AG04450 (cell line): ENCODE results near the gene MCTP1. TPM values are rescaled to one million over a fixed set of nuclear protein-coding genes. Genes with fewer than 3 reads are reported as not detected.

Experiments used
- CTCF ChIA-PET: fragments of 300-600, 350-600 bp; formaldehyde crosslinking; extraction: SDS; loops from one replicate; lab custom pipeline; 2022; ENCODE audit warnings: antibody characterized with exemption, inconsistent platforms; lab: Charles Lee
- POLR2A ChIA-PET: fragments of 350-600 bp; formaldehyde crosslinking; extraction: SDS; loops from one replicate; lab custom pipeline; 2021; ENCODE audit warnings: antibody characterized with exemption, inconsistent platforms; lab: Yijun Ruan, JAX
- DNase-seq: peaks from one replicate; pipeline ENCODE4 v3.0.0-alpha.2; 2011; ENCODE audit warnings: low read depth, low spot score
- H3K27ac ChIP-seq: one replicate; pipeline ENCODE4 v1.5.1; 2012; ENCODE audit warnings: low read depth, low read length, control low read depth
- H3K27me3 ChIP-seq: one replicate; pipeline ENCODE4 v1.6.0; 2012; ENCODE audit warnings: low read length; ENCODE audit not compliant: control insufficient read depth, insufficient read depth
- H3K4me3 ChIP-seq: 2 replicates; pipeline ENCODE4 v1.5.1; 2011; ENCODE audit warnings: mild to moderate bottlenecking, low read depth, low read length, control low read depth
- H3K9me3 ChIP-seq: 2 replicates; pipeline ENCODE4 v1.5.1; 2012; ENCODE audit warnings: low read length; ENCODE audit not compliant: control insufficient read depth, insufficient read depth
- polyA minus RNA-seq: library from RNA; depleted of rRNA, polyadenylated mRNA; stranded (reverse); fragments of >200 nt; gene quantifications from 2 replicates; pipeline ENCODE4 v1.2.3, GENCODE V29; 2011; rRNA and poly(A)+ RNA removed
- polyA plus RNA-seq: library from polyadenylated mRNA; depleted of rRNA; stranded (reverse); fragments of >200 nt; gene quantifications from 2 replicates; pipeline ENCODE4 v1.2.3, GENCODE V29; 2011; rRNA removed
- TF ChIP-seq, protein P1 (sequence below): IDR thresholded peaks from 2 replicates; pipeline ENCODE4 v1.5.1; 2011; ENCODE audit warnings: low read depth, low read length, control low read depth, inconsistent platforms

The MCTP1 gene
- polyA plus RNA-seq (0.61 and 0.66 TPM in 2 replicates), polyA minus RNA-seq (1.1 and 1.4 TPM in 2 replicates)

DNA sequence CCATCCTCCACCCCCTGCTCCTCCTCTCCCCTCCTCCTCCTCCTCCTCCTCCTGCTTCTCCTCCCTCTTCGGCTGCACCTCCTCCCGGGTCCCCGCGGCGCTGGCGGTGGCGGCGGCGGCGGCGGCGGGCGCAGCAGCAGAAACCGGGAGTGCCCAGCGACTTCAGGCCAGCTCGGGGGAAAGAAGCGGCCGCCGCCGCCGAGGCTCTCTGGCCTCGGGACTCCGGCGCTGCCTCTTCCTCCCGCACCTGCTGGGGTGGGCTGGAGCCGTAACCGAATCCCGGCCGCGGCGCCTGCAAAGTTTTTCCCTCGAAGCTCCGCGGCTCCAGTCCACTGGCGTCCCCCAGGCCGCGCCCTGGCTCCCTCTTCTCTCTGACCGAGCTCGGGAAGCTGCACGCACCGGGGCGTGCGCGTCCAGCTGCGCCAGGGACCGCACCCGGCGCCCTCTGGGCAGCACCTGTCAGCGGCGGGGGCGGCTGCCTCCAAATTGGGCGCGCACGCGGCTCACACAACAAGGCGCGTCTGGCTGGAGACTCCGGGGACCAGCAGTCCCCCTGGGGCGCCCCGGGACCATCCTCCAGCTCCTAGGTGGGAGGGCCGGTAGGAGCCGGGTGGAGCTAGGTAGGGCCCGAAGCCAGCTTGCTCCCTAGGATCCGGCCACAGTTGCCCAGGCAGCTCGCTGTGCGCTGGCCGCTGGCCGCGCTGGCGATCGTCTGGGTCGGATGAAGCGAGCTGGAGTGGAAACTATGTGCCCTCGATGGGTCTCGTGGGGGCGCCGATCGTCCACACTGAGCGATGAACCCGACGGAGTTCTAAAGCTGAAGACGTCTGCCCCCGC is at the start of gene MCTP1:
Gene MCTP1 (minus strand): TSS at position 523 of the 837 bp plus-strand sequence.
- Histone ChIP-seq H3K9me3 (no peaks in the 10 kb centered on the region; the same call in 1 of the 2 replicates), H3K4me3 (peak within 1 kb of the TSS; percentile 50), H3K27me3 (peaks cover 32% of the 10 kb centered on the region), H3K27ac (no peak within 1 kb of the TSS)
- POLR2A ChIA-PET = no interaction called here
- TF ChIP-seq, protein P1, sequence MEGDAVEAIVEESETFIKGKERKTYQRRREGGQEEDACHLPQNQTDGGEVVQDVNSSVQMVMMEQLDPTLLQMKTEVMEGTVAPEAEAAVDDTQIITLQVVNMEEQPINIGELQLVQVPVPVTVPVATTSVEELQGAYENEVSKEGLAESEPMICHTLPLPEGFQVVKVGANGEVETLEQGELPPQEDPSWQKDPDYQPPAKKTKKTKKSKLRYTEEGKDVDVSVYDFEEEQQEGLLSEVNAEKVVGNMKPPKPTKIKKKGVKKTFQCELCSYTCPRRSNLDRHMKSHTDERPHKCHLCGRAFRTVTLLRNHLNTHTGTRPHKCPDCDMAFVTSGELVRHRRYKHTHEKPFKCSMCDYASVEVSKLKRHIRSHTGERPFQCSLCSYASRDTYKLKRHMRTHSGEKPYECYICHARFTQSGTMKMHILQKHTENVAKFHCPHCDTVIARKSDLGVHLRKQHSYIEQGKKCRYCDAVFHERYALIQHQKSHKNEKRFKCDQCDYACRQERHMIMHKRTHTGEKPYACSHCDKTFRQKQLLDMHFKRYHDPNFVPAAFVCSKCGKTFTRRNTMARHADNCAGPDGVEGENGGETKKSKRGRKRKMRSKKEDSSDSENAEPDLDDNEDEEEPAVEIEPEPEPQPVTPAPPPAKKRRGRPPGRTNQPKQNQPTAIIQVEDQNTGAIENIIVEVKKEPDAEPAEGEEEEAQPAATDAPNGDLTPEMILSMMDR = no peak
- DNase-seq = no peak
- CTCF ChIA-PET = interaction anchor here (0.6 to 1.3 kb wide), 4 partner anchors 9 to 465 kb away, joined by 3 to 5 read pairs (median 3); no protein-coding TSS in a partner anchor

DNA sequence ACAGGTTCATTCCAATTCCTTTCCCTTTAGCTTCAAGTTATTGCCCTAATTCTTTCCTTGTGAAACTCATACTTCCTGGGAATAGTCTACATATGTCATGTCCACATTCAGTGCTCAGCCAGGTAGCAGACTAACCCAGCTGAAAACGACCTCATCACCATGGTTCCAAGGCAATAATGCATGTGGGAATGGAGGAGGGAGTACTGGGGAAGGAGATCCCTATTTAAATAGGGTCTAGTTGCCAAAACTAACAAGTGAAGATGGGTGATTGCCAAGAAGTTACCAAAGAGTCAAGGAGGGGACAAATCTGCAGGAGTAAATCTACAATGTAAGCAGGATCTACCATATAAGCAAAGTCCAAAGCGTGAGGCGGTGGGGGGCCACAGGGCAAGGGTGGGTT is 47.3 kb upstream of the MCTP1 start:
- TF ChIP-seq, protein P1 = no peak
- POLR2A ChIA-PET = no interaction called here
- DNase-seq = no peak
- no peaks in the 10 kb centered on the region for H3K9me3 ChIP-seq
- no peak overlapping the region for H3K4me3 ChIP-seq
- CTCF ChIA-PET = no interaction called here
- no peak overlapping the region for H3K27ac ChIP-seq
- H3K27me3 ChIP-seq = no peaks in the 10 kb centered on the region

DNA sequence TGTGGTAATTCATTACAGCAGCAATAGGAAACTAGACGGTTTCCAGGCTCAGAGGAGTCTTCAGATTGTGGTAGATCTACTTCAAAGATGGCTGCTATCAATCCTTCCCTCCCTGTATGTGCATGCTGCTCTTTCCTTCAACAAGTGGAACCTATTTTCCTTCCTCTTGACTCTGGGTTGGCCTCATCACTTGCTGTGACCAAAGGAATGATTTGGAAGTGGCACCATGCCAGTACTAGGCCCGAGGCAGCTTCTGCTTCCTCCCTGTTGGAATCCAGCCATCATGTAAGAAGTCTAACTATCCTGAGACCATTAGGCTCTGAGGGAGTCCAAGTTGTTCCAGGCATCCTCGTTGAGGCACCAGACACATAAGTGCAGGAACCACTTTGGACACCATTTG is 46.5 kb upstream of the MCTP1 start:
- POLR2A ChIA-PET = no interaction called here
- DNase-seq = no peak
- H3K27ac ChIP-seq = no peak overlapping the region
- TF ChIP-seq, protein P1 = no peak
- no peaks in the 10 kb centered on the region for H3K27me3 ChIP-seq
- no peak overlapping the region for H3K4me3 ChIP-seq
- CTCF ChIA-PET = no interaction called here
- H3K9me3 ChIP-seq = no peaks in the 10 kb centered on the region

DNA sequence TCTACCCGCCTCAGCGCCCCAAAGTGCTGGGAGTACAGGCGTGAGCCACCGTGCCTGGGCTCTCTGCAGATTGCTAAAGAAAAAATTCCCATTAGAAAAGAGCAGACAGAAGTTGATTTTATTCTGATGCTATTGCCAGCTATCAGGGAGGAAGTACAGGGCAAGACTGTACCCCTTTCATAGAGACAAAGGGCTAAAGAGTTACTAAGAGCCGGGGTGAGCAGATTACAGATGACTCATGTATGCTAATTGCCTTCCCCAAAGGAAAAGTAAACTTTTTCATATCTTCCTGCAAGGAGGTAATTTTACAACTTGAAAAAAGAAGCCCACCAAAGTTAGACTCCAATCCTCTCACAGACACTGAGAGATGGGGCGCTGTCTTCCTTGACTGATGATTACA is 42.3 kb upstream of the MCTP1 start:
- ChIA-PET CTCF (no interaction called here), POLR2A (no interaction called here)
- no peak for DNase-seq

More for the DNA sequence above, 42.3 kb upstream of the MCTP1 start:
- H3K9me3 ChIP-seq = no peaks in the 10 kb centered on the region
- no peak overlapping the region for H3K4me3 ChIP-seq
- no peaks in the 10 kb centered on the region for H3K27me3 ChIP-seq
- TF ChIP-seq, protein P1 = no peak
- H3K27ac ChIP-seq = no peak overlapping the region
